HUES64 (cell line): ENCODE measurements around the gene OR13F1. TPM values are rescaled to one million over a fixed set of nuclear protein-coding genes. Genes with fewer than 3 reads are reported as not detected.
"Not testable (repeated sequence)": the region's sequence is repeated elsewhere in the genome, so short reads cannot be mapped to it uniquely, and the experiment has no call there.

Experiments
- H3K27ac ChIP-seq: 2 replicates; pipeline ENCODE4 v1.7.0; 2013; ENCODE audit warnings: low read depth, low read length, inconsistent platforms
- H3K27me3 ChIP-seq: 2 replicates; pipeline ENCODE4 v1.6.1; 2013; ENCODE audit warnings: mild to moderate bottlenecking, low read length; ENCODE audit not compliant: insufficient read depth
- H3K36me3 ChIP-seq: 2 replicates; pipeline ENCODE4 v1.6.1; 2013; ENCODE audit warnings: mild to moderate bottlenecking, low read length; ENCODE audit not compliant: insufficient read depth
- H3K4me1 ChIP-seq: 2 replicates; pipeline ENCODE4 v1.6.1; 2013; ENCODE audit warnings: mild to moderate bottlenecking, low read length, moderate library complexity; ENCODE audit not compliant: insufficient read depth
- H3K4me3 ChIP-seq: 2 replicates; pipeline ENCODE4 v1.5.1; 2013; ENCODE audit warnings: mild to moderate bottlenecking, low read length, moderate library complexity
- H3K9ac ChIP-seq: 2 replicates; pipeline ENCODE4 v1.6.1; 2013; ENCODE audit warnings: mild to moderate bottlenecking, low read depth, low read length
- H3K9me3 ChIP-seq: 2 replicates; pipeline ENCODE4 v1.6.1; 2013; ENCODE audit warnings: low read depth, low read length; ENCODE audit not compliant: insufficient read depth
- WGBS: fragments of 150-250, 120-280 bp; methylation state at CpG from one replicate; pipeline ENCODE4 v1.1.7; 2013; ENCODE audit warnings: missing lambda C conversion rate; 5-methylcytosine and 5-hydroxymethylcytosine counted together
- polyA plus RNA-seq, 2 experiments: library from polyadenylated mRNA; stranded (reverse); fragments of 50-300 nt; gene quantifications; one replicate each; pipeline ENCODE4 v1.2.3, GENCODE V29; 2013

Gene OR13F1
- not detected for polyA plus RNA-seq (2013, experiment 1 of 2)
- not detected for polyA plus RNA-seq (2013, experiment 2 of 2)

- Histone ChIP-seq H3K9me3 (no peaks in the 10 kb centered on the region), H3K4me1 (no peaks in the 10 kb centered on the region), H3K9ac (no peak within 1 kb of the TSS), H3K36me3 (no peaks in the 10 kb centered on the region), H3K27ac (no peak within 1 kb of the TSS), H3K27me3 (no peaks in the 10 kb centered on the region), H3K4me3 (no peak within 1 kb of the TSS)
- 93% methylated on average over 4 of the region's 5 CpGs for WGBS
These were observed at the start of gene OR13F1 for GRCh38 chr9:104503963-104504362. Gene OR13F1, plus strand, starts transcription at chr9:104504263. Its CDS starts 0 bp downstream, at chr9:104504263.

- no peaks in the 10 kb centered on the region for H3K4me1 ChIP-seq
- peaks cover 5% of the 10 kb centered on the region; the same call in 1 of the 2 replicates for H3K9me3 ChIP-seq
- WGBS = 77% methylated on average over 1 of the region's 1 CpG
- H3K27me3 ChIP-seq = no peaks in the 10 kb centered on the region
- H3K36me3 ChIP-seq = no peaks in the 10 kb centered on the region
- H3K27ac ChIP-seq = no peak overlapping the region
- H3K4me3 ChIP-seq = no peak overlapping the region
- no peak overlapping the region for H3K9ac ChIP-seq
These were observed 47.2 kb upstream of the OR13F1 start for GRCh38 chr9:104456831-104457230.

DNA sequence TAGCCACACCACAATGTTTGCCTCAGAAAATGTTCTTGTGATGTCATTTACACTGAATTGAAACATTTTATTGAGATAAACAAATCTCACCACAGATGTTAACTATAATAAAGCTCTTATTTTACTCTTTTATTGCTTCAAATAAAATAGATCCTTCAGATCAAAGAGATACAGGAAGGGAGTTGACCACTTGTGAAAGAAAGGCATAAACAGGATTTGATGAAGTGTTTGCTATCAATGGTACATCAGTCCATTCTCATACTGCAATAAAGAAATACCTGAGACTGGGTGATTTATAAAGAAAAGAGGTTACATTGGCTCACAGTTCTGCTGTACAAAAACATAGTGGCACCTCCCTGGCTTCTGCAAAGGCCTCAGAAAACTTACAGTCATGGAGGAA, 40.2 kb upstream of the OR13F1 start:
- Histone ChIP-seq H3K4me1 (no peaks in the 10 kb centered on the region), H3K27me3 (no peaks in the 10 kb centered on the region), H3K9me3 (peaks cover 40% of the 10 kb centered on the region), H3K36me3 (no peaks in the 10 kb centered on the region), H3K27ac (no peak overlapping the region), H3K9ac (no peak overlapping the region), H3K4me3 (no peak overlapping the region)

DNA sequence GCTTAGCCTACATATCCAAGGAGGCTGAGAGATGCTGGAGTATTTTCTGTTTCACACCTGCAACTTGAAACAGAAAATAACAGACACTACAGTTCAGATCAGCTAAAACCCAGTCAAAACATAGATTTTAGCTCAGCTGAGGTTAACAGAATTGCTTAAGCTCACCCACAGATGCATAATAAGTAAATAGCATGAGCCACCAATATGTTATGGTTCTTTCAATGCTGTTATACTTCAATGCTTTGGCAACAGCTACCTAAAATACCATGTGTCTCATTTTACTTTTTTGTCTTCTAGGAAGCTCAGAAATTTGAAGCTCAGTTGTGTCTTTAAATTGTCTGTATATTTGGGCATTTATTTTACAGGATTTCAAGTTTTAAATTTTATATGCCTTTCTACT, 35.8 kb upstream of the OR13F1 start:
- Histone ChIP-seq H3K27me3 (no peaks in the 10 kb centered on the region), H3K36me3 (no peaks in the 10 kb centered on the region), H3K4me1 (no peaks in the 10 kb centered on the region), H3K27ac (no peak overlapping the region), H3K9ac (no peak overlapping the region), H3K4me3 (no peak overlapping the region), H3K9me3 (peaks cover 42% of the 10 kb centered on the region)

DNA sequence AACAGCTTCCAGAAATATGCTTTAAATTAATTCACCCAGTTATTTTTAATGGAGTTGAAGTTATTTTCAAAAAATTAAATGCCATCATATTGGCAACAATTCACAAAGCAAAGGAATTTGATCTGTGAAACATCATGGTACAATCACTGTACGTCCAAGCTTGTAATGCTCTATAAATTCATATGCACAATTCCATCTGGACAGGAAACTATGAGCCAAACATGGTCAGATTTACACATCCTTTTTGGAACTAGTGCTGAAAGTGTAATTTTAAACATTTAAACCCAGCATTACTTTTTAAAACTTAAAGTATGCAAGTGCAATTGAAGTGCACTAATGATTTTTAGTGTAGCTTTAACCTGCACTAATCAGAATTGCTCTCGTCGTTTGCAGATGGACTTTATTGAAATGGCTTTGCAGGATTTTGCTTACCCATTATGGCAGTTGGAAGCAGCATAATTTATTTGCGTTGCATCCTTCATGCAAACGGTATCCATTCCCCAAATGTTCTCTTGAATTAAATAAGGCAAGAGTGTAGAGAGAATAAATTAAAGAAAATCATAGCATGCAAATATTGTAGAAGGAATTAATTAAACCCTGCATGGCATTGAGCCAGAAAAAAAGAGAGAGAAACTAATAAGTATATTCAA, 21.0 kb upstream of the OR13F1 start:
- Histone ChIP-seq H3K27me3 (no peaks in the 10 kb centered on the region), H3K9ac (no peak overlapping the region), H3K4me1 (no peaks in the 10 kb centered on the region), H3K4me3 (no peak overlapping the region), H3K27ac (no peak overlapping the region), H3K9me3 (no peaks in the 10 kb centered on the region; the same call in 1 of the 2 replicates), H3K36me3 (no peaks in the 10 kb centered on the region)
- WGBS = 79% methylated on average over 4 of the region's 5 CpGs

- Histone ChIP-seq H3K4me3 (no peak overlapping the region), H3K9me3 (no peaks in the 10 kb centered on the region), H3K27me3 (no peaks in the 10 kb centered on the region), H3K4me1 (no peaks in the 10 kb centered on the region), H3K27ac (no peak overlapping the region), H3K36me3 (no peaks in the 10 kb centered on the region), H3K9ac (no peak overlapping the region)
- WGBS = 85% methylated on average over 2 of the region's 2 CpGs
These were observed 19.0 kb upstream of the OR13F1 start for GRCh38 chr9:104485014-104485413.

- WGBS = 40% methylated on average over 1 of the region's 3 CpGs
- Histone ChIP-seq H3K9me3 (peaks cover 8% of the 10 kb centered on the region), H3K36me3 (no peaks in the 10 kb centered on the region), H3K27me3 (no peaks in the 10 kb centered on the region), H3K27ac (no peak overlapping the region), H3K4me3 (no peak overlapping the region), H3K9ac (no peak overlapping the region), H3K4me1 (no peaks in the 10 kb centered on the region)
These were observed 9.3 kb upstream of the OR13F1 start for GRCh38 chr9:104494808-104495207.

- no peak overlapping the region for H3K9ac ChIP-seq
- no peaks in the 10 kb centered on the region for H3K9me3 ChIP-seq
- no peaks in the 10 kb centered on the region for H3K4me1 ChIP-seq
- H3K36me3 ChIP-seq = no peaks in the 10 kb centered on the region
- H3K27me3 ChIP-seq = no peaks in the 10 kb centered on the region
- H3K4me3 ChIP-seq = no peak overlapping the region
- H3K27ac ChIP-seq = no peak overlapping the region
These were observed 623 bp upstream of the OR13F1 start for GRCh38 chr9:104503440-104503839.

- Histone ChIP-seq H3K4me3 (no peak overlapping the region), H3K9me3 (no peaks in the 10 kb centered on the region), H3K27me3 (no peaks in the 10 kb centered on the region), H3K27ac (no peak overlapping the region), H3K9ac (no peak overlapping the region), H3K36me3 (no peaks in the 10 kb centered on the region), H3K4me1 (no peaks in the 10 kb centered on the region)
These were observed 2.5 kb downstream of the OR13F1 start for GRCh38 chr9:104506565-104506964.

GRCh38 chr9:104514901-104515300, 10.8 kb downstream of the OR13F1 start:
- Histone ChIP-seq H3K4me1 (no peaks in the 10 kb centered on the region), H3K36me3 (no peaks in the 10 kb centered on the region), H3K9ac (no peak overlapping the region), H3K27me3 (no peaks in the 10 kb centered on the region), H3K27ac (no peak overlapping the region), H3K4me3 (no peak overlapping the region), H3K9me3 (no peaks in the 10 kb centered on the region)
- WGBS = 76% methylated on average over 5 of the region's 5 CpGs

DNA sequence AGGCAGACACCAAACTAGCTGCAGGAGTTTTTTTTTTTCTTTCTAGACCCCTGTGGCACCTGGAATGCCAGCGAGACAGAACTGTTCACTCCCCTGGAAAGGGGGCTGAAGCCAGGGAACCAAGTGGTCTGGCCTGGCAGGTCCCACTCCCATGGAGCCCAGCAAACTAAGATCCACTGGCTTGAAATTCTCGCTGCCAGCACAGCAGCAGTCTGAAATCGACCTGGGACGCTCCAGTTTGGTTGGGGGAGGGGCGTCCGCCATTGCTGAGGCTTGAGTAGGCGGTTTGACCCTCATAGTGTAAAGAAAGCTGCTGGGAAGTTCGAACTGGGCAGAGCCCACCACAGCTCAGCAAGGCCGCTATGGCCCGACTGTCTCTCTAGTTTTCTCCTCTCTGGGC, 16.2 kb downstream of the OR13F1 start:
- WGBS = 85% methylated on average over 10 of the region's 10 CpGs
- not testable (repeated sequence) for H3K4me3 ChIP-seq, H3K9ac ChIP-seq, H3K27ac ChIP-seq, H3K36me3 ChIP-seq, H3K9me3 ChIP-seq, H3K4me1 ChIP-seq, H3K27me3 ChIP-seq

- H3K27ac ChIP-seq = no peak within 1 kb of the TSS
- no peaks in the 10 kb centered on the region for H3K4me1 ChIP-seq
- no peak within 1 kb of the TSS for H3K9ac ChIP-seq
- 0 out of 2 replicates have a peak, but pooled peaks cover 5% of the 10 kb centered on the region for H3K9me3 ChIP-seq
- H3K27me3 ChIP-seq = no peaks in the 10 kb centered on the region
- H3K4me3 ChIP-seq = no peak within 1 kb of the TSS
- H3K36me3 ChIP-seq = no peaks in the 10 kb centered on the region
These were observed 23.0 kb downstream of the OR13F1 start, which contains the start of gene OR13C4 for GRCh38 chr9:104527109-104527508. Gene OR13C4, minus strand, starts transcription at chr9:104527209. Its CDS starts 0 bp downstream, at chr9:104527209.
